Measurements from ENCODE around the gene WNT9A.

WNT9A gene

DNA sequence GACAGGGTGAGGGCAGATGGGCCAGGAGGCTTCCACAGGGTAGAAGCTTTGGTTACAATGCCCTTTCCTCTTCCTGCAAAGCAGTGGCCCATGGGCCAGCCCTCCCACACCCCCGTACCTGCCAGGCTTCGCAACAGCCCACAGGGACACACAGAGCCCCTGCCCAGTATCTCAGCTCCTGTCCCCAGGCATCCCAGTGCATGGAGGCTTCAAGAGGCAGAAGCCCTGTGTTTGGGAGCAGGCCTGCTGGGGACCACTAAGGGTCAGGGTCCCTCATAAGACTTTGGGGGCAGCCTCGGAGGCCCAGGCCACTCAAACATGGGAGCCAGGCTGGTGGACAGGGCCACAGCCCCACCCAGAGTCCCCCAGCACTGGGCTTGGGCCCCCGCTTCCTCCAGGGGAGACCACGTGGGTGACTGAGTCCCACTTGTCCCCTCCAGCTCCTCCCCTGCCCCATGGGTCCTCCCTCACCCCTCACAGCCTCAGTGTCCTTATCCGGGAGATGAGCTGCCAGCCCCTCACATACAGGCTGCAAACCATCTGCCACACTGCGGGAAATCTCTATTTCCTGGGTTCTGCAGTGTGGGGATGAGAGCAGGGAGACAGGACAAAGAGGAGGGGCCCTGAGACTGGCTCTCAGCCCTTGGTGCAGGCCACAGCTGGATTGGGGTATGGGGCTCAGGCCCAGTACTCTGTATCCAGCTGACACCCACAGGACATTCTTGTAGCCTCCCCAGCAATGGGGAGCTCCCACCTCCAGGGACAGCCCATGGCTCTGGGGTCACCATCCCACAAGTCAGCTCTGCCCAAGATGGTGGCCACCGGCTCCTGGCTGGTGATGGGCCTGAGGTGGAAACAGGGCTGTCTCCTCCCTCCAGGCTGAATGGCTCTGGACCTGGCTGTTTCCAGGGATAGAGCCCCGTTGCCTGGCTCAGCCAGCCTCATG is 50.7 kb downstream of the WNT9A start:
- TF ChIP-seq FOXM1 (IDR thresholded peaks at IDR 0.05; ENCODE audit: borderline replicate concordance, low read depth): no peak
- no peak for TF ChIP-seq YY1 (IDR thresholded peaks at IDR 0.05; ENCODE audit: low read depth)
- TF ChIP-seq TCF12 (IDR thresholded peaks at IDR 0.05; ENCODE audit: low read depth): no peak
- no peak for TF ChIP-seq RAD21 (IDR thresholded peaks at IDR 0.05; ENCODE audit: low read depth)
- no peak for TF ChIP-seq TEAD4 (IDR thresholded peaks at IDR 0.05)
- no peak for TF ChIP-seq TAF1 (IDR thresholded peaks at IDR 0.05; ENCODE audit: low read depth)
- TF ChIP-seq EGR1 (IDR thresholded peaks at IDR 0.05): no peak

- no peak for TF ChIP-seq USF1 (IDR thresholded peaks at IDR 0.05)
- TF ChIP-seq CREB1 (IDR thresholded peaks at IDR 0.05; ENCODE audit: low read depth): no peak
- TF ChIP-seq, protein P1, sequence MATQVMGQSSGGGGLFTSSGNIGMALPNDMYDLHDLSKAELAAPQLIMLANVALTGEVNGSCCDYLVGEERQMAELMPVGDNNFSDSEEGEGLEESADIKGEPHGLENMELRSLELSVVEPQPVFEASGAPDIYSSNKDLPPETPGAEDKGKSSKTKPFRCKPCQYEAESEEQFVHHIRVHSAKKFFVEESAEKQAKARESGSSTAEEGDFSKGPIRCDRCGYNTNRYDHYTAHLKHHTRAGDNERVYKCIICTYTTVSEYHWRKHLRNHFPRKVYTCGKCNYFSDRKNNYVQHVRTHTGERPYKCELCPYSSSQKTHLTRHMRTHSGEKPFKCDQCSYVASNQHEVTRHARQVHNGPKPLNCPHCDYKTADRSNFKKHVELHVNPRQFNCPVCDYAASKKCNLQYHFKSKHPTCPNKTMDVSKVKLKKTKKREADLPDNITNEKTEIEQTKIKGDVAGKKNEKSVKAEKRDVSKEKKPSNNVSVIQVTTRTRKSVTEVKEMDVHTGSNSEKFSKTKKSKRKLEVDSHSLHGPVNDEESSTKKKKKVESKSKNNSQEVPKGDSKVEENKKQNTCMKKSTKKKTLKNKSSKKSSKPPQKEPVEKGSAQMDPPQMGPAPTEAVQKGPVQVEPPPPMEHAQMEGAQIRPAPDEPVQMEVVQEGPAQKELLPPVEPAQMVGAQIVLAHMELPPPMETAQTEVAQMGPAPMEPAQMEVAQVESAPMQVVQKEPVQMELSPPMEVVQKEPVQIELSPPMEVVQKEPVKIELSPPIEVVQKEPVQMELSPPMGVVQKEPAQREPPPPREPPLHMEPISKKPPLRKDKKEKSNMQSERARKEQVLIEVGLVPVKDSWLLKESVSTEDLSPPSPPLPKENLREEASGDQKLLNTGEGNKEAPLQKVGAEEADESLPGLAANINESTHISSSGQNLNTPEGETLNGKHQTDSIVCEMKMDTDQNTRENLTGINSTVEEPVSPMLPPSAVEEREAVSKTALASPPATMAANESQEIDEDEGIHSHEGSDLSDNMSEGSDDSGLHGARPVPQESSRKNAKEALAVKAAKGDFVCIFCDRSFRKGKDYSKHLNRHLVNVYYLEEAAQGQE (IDR thresholded peaks at IDR 0.05; ENCODE audit: low read depth): no peak
- no peak for TF ChIP-seq FOXM1 (IDR thresholded peaks at IDR 0.05; ENCODE audit: borderline replicate concordance, low read depth)
- TF ChIP-seq MAX (IDR thresholded peaks at IDR 0.05): no peak
- no peak for TF ChIP-seq EGR1 (IDR thresholded peaks at IDR 0.05)
- TF ChIP-seq RAD21 (IDR thresholded peaks at IDR 0.05; ENCODE audit: low read depth): no peak
- TF ChIP-seq NFIC (IDR thresholded peaks at IDR 0.05): no peak
- no peak for TF ChIP-seq ZBTB7A (IDR thresholded peaks at IDR 0.05; ENCODE audit: low read depth)
- no peak for TF ChIP-seq TEAD4 (IDR thresholded peaks at IDR 0.05)
- no peak for TF ChIP-seq CEBPB (IDR thresholded peaks at IDR 0.05)
- no peak for TF ChIP-seq TAF1 (IDR thresholded peaks at IDR 0.05; ENCODE audit: low read depth)
- no peak for TF ChIP-seq TCF12 (IDR thresholded peaks at IDR 0.05; ENCODE audit: low read depth)
- TF ChIP-seq YY1 (IDR thresholded peaks at IDR 0.05; ENCODE audit: low read depth): no peak
- TF ChIP-seq EP300 (IDR thresholded peaks at IDR 0.05; ENCODE audit: borderline replicate concordance): no peak
Observed at GRCh38 chr1:227895828-227896685, 51.7 kb downstream of the WNT9A start.

DNA sequence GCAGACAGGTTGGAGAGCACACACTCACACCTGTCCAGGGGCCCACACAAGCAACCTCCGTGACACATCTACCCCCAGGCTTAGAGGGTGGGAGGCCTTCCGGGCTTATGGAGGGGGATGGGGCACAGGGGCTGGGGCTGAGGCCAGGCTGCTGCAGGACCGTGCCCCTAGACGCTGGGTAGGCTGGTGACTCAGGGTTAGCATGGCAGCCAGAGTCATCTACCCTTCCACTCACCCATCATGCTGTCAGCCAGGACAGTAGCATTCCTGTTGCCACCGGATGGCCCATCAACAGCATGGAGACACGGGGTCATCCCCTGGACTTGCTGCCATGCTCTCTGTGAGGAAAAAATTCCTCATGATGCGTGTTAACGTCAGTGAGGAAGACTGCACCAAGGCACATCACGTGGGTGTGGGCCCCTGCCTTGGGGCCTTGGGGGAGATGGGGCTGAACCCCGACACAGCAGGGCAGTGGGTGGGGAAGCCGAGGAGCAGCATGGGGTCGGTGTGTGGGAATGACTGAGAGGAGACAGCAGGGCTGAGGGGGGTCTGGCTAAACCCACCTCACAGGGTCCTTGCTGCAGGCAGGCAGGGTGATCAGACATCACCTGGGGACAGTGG is 52.8 kb downstream of the WNT9A start:
- TF ChIP-seq RAD21 (IDR thresholded peaks at IDR 0.05; ENCODE audit: low read depth) (no peak), EGR1 (IDR thresholded peaks at IDR 0.05) (no peak), NFIC (IDR thresholded peaks at IDR 0.05) (no peak), CREB1 (IDR thresholded peaks at IDR 0.05; ENCODE audit: low read depth) (no peak), TAF1 (IDR thresholded peaks at IDR 0.05; ENCODE audit: low read depth) (no peak), EP300 (IDR thresholded peaks at IDR 0.05; ENCODE audit: borderline replicate concordance) (no peak), USF1 (IDR thresholded peaks at IDR 0.05) (no peak), CEBPB (IDR thresholded peaks at IDR 0.05) (no peak), ZBTB7A (IDR thresholded peaks at IDR 0.05; ENCODE audit: low read depth) (no peak), TEAD4 (IDR thresholded peaks at IDR 0.05) (no peak), TCF12 (IDR thresholded peaks at IDR 0.05; ENCODE audit: low read depth) (no peak), FOXM1 (IDR thresholded peaks at IDR 0.05; ENCODE audit: borderline replicate concordance, low read depth) (no peak), YY1 (IDR thresholded peaks at IDR 0.05; ENCODE audit: low read depth) (no peak), MAX (IDR thresholded peaks at IDR 0.05) (no peak)
- TF ChIP-seq, protein P1 (IDR thresholded peaks at IDR 0.05; ENCODE audit: low read depth): no peak

- TF ChIP-seq TAF1 (IDR thresholded peaks at IDR 0.05; ENCODE audit: low read depth): no peak
- TF ChIP-seq, protein P1 (IDR thresholded peaks at IDR 0.05; ENCODE audit: low read depth): no peak
Observed at GRCh38 chr1:227893949-227894721, 53.6 kb downstream of the WNT9A start.
